ENCODE results near the gene CPSF3.

Gene CPSF3

DNA sequence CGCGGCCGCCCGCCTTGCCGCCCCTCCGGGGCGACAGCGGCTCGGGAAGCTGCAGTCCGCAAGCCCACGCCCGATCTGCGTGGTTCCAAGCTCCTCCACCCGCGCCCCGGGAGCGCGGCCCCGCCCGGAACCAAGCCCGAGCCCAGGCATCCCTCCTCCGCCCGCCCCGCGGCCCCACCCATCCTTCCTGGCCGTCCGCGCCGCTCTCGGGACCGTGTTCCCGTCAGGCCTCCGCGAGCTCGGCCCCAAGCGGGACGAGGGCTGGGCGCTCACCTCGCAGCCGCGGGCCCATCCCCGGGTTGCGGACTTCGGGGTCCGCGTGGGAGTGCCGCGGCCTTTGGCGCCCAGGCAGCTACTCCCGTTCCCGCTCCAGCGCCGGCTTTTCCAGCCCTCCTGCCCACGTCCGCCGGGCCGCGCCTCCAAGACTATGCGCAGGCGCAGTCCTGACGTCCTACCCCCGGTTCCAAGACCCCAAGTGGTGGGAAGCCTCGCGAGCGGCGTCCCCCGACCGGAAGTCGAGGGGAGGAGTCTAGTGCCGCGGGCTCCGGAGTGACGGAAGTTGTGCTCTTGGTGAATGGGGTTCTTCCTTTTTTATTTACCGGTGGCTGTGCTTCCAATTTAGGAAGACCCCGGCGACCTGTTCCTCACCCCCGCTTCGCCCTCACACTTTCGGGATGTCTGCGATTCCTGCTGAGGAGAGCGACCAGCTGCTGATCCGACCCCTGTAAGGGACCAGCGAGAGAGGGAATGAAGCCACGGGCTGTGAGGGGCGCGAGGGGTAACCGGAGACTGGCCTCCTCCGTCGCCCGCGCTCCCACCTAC is at the start of gene CPSF3, which contains the start of gene ITGB1BP1:
Gene CPSF3 (plus strand): TSS at position 555 of the 822 bp plus-strand sequence. CDS start 120 bp downstream, at position 675.
Gene ITGB1BP1 (minus strand): TSS at position 429 of the 822 bp plus-strand sequence. CDS start 4,831 bp downstream, outside the sequence.
- peaks cover 30% of the 10 kb centered on the region for H3K4me1 Mint-ChIP-seq
- H3K4me3 Mint-ChIP-seq: no peak within 1 kb of the TSS
- no peaks in the 10 kb centered on the region for H3K27me3 Mint-ChIP-seq
- DNase-seq: peak; percentile 98
- peaks cover 17% of the 10 kb centered on the region for H3K36me3 Mint-ChIP-seq
- H3K9me3 Mint-ChIP-seq: no peaks in the 10 kb centered on the region
- CTCF ChIA-PET: no interaction called here
- H3K27ac Mint-ChIP-seq: peak within 1 kb of the TSS; percentile 94

DNA sequence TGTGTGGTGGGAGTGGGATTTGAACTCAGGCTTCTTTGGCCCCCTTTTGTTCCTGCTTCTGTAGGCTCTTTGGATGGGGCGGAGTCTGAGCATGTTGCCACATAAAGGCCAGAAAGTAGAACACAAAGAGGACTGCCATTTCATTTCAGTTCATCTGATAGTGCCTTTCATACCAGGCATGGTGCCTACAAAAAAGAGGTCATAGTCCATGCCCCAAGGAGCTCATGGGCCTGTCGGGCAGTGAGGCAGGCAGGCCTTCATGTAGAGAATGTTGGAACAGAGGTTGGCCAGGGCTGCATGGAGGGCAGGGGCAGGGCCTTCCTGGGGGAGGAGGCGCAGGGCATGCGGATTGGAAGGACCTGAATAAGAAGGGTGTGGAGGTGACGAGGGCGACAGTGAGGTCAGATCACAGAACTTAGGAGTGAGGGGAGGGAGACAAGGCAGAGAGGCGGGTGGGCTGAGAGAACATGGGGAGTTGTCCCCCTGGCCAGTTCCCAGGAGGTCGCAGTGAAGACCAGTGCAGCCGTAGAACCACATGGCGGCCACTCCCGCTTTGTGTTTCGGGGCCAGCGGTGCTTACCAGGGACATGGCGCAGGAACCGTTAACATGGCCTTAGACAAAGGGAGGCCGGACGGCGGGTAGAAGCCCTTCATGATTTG is 49.3 kb upstream of the CPSF3 start:
- Mint-ChIP-seq H3K9me3 (no peaks in the 10 kb centered on the region), H3K27me3 (peaks cover 28% of the 10 kb centered on the region), H3K4me1 (no peaks in the 10 kb centered on the region), H3K36me3 (no peaks in the 10 kb centered on the region), H3K4me3 (no peak overlapping the region), H3K27ac (no peak overlapping the region)
- DNase-seq: no peak
- CTCF ChIA-PET: no interaction called here

DNA sequence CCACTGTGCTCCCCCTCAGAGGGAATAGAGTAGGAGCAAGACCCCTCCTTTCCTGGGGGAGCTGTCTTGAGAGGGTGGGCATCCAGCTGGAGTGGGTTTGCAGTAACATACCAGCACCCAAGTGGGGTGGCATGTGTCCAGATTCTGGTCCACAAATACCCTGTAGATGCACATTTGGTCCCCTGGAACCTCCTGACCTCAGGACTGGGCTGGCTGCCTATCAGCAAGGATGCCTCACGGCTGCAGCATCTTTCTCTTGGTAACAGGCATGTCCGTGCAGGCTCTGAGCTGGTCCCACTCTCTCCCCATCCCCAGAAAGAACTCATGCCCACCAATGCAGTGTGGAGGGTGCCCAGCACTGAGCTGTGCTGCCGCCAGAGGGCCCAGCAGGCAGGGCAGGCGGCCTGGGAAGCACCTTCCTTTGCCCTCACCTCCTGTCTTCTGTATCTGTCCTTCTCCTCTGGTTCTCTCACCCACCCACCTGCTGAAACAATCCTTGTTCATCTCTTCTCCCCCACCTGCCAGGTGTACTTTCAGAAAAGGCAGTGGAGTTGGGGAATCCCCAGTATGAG is 47.5 kb upstream of the CPSF3 start:
- Mint-ChIP-seq H3K27ac (no peak overlapping the region), H3K4me1 (no peaks in the 10 kb centered on the region), H3K36me3 (no peaks in the 10 kb centered on the region), H3K4me3 (no peak overlapping the region), H3K27me3 (peaks cover 26% of the 10 kb centered on the region), H3K9me3 (no peaks in the 10 kb centered on the region)
- no peak for DNase-seq
- CTCF ChIA-PET: interaction anchor here (0.6 kb wide), 1 partner anchor 609 kb away, joined by 3 read pairs; no protein-coding TSS in a partner anchor

DNA sequence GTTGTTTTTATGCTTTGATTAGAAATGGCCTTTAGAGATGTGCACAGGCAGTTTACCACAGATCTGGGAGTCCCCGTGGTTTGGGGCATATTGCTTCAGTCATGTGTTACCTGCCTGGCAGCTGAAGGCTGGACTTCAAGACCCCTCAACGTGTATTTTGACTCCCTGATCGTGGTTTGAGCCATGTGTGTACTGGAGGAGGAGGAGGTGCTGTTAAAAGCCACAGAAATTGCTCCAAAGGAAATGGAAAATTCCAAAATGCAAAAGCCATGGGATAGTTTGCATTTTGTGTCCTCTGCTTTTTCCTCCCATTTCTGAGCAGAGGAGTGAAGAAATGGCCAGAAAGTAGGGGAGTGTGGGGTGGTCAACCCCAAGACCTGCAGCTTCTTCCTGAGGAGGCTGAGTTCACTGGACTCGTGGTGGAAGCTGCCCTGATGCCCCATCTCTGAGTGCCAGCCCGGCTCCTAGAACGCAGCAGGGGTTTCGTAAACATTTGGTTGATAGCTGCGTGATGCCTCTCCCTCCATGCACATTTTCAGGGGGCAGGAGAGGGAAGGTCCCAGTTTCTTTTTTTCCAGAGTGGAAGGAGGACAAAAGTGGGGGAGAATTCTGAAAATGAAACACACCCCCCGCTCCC is 45.9 kb upstream of the CPSF3 start:
- CTCF ChIA-PET: no interaction called here
- H3K36me3 Mint-ChIP-seq: no peaks in the 10 kb centered on the region
- H3K27ac Mint-ChIP-seq: no peak overlapping the region
- no peaks in the 10 kb centered on the region for H3K4me1 Mint-ChIP-seq
- H3K9me3 Mint-ChIP-seq: no peaks in the 10 kb centered on the region
- peaks cover 26% of the 10 kb centered on the region for H3K27me3 Mint-ChIP-seq
- H3K4me3 Mint-ChIP-seq: no peak overlapping the region
- DNase-seq: no peak

DNA sequence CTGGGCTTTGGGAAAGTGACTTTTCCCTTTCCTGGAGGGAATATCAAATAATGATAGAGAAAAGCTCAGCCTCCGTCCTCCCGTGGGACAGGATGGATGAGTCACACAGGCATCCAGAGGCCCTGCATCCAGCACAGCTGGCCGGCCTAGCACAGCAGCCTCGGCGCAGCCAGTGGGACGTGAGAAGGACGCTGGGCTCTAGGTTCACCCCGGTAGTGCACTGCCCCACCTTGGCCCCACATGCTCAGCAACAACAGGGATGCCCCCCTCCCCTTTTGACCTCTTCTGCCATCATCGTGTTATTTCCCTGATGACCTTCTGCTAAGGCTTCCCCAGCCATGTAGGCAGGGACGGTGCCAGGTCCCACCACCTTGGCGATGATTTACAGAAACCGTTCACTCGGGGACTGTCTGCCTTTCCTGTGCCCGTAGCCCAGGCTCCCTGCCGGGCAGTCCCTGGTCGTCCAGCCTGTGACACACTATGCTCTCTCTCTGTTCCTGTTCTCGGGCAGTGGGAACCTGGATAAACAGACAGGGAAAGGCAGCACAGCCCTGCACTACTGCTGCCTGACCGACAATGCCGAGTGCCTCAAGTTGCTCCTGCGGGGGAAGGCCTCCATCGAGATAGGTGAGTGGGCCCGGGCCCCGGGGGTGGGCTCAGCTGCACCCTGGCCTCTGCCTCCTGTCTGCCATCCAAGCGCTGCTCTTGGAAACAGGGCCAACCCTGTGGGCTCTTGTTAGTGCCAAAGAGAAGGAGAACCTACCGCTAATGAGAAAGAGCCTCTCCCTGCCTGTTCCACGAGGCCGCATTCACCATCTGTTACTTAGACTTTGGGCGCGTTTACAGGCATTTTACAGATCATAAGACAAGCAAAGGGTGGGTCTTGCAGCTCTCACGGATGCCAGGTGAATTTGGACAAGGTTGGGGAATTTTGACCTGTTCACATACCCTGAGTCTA is 44.7 kb upstream of the CPSF3 start:
- DNase-seq: no peak

GRCh38 chr2:9379391-9379755 is 44.1 kb upstream of the CPSF3 start:
- Mint-ChIP-seq H3K27me3 (peaks cover 22% of the 10 kb centered on the region), H3K9me3 (no peaks in the 10 kb centered on the region), H3K4me3 (no peak overlapping the region), H3K27ac (no peak overlapping the region), H3K4me1 (no peaks in the 10 kb centered on the region), H3K36me3 (no peaks in the 10 kb centered on the region)
- CTCF ChIA-PET: no interaction called here
- no peak for DNase-seq

More for the DNA sequence above, 44.7 kb upstream of the CPSF3 start:
- Mint-ChIP-seq H3K36me3 (no peaks in the 10 kb centered on the region), H3K27ac (peak overlapping the region; percentile 24), H3K27me3 (peaks cover 22% of the 10 kb centered on the region), H3K4me3 (no peak overlapping the region), H3K4me1 (no peaks in the 10 kb centered on the region), H3K9me3 (no peaks in the 10 kb centered on the region)
- CTCF ChIA-PET: no interaction called here

- CTCF ChIA-PET: no interaction called here
- Mint-ChIP-seq H3K4me1 (no peaks in the 10 kb centered on the region), H3K27ac (no peak overlapping the region), H3K27me3 (peaks cover 18% of the 10 kb centered on the region), H3K9me3 (no peaks in the 10 kb centered on the region), H3K4me3 (no peak overlapping the region), H3K36me3 (no peaks in the 10 kb centered on the region)
- no peak for DNase-seq
Measured at GRCh38 chr2:9380702-9381628, 42.5 kb upstream of the CPSF3 start.

DNA sequence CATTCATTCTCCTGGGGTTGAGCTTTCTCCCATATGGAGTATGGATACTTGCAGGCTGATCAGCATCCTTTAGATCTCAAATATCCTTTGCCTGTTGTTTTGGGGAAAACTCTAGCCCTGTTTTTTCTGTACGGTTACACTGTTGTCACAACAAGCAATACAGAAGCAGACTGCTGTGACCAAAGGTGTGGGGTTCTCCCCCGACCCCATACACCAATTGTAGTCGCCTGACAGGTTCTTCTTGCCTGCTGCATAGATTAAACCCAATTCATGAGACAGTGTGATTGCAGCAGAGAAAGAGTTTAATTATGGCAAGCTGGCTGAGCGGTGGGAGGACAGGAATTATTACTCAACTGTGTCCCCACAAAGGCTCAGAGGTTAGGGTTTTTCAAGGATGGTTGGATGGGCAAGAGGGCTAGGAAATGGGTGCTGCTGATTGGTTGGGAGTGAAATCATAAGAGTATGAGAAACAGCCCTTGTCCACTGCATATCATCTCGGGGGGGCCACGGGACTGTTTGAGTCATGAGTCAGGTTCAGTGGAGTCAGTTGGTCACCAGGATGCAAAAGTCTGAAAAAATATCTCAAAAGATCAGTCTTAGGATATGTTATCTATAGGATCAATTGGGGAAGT is 40.7 kb upstream of the CPSF3 start:
- no peaks in the 10 kb centered on the region for H3K36me3 Mint-ChIP-seq
- no peaks in the 10 kb centered on the region for H3K4me1 Mint-ChIP-seq
- H3K27me3 Mint-ChIP-seq: peaks cover 9% of the 10 kb centered on the region
- DNase-seq: no peak
- CTCF ChIA-PET: no interaction called here
- no peaks in the 10 kb centered on the region for H3K9me3 Mint-ChIP-seq
- no peak overlapping the region for H3K4me3 Mint-ChIP-seq
- H3K27ac Mint-ChIP-seq: no peak overlapping the region

- Mint-ChIP-seq H3K27ac (no peak overlapping the region), H3K36me3 (no peaks in the 10 kb centered on the region), H3K4me3 (no peak overlapping the region), H3K4me1 (no peaks in the 10 kb centered on the region), H3K9me3 (no peaks in the 10 kb centered on the region), H3K27me3 (no peaks in the 10 kb centered on the region)
- CTCF ChIA-PET: no interaction called here
- DNase-seq: no peak
Measured at GRCh38 chr2:9384521-9384920, 38.9 kb upstream of the CPSF3 start.

DNA sequence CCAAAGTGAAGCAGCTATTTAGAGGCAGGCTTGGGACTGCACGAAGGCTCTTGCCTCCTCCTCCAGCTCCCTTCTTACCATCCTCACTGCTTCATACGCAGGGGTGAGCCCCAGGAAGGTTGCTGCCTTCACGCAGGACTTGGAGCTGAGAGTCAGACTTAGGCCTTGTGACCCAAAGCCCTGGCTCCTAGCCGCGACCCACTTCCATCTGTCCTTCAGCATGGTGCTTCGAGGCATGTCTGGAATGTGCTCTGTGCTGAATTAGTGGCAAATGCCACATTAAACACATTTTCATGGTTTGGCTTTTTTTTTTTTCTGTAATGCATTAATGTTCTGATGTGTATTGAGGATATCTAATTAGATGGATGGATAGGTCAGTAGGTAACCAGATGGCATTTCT is 37.6 kb upstream of the CPSF3 start:
- CTCF ChIA-PET: interaction anchor here (1.1 kb wide), 1 partner anchor 14 kb away, joined by 3 read pairs; no protein-coding TSS in a partner anchor
- Mint-ChIP-seq H3K9me3 (no peaks in the 10 kb centered on the region), H3K27me3 (no peaks in the 10 kb centered on the region), H3K4me1 (no peaks in the 10 kb centered on the region), H3K4me3 (no peak overlapping the region), H3K27ac (no peak overlapping the region), H3K36me3 (no peaks in the 10 kb centered on the region)
- no peak for DNase-seq

- H3K4me3 Mint-ChIP-seq: no peak overlapping the region
- no peak overlapping the region for H3K27ac Mint-ChIP-seq
- H3K4me1 Mint-ChIP-seq: no peaks in the 10 kb centered on the region
- peaks cover 6% of the 10 kb centered on the region for H3K27me3 Mint-ChIP-seq
- CTCF ChIA-PET: no interaction called here
- no peak for DNase-seq
- no peaks in the 10 kb centered on the region for H3K9me3 Mint-ChIP-seq
- H3K36me3 Mint-ChIP-seq: no peaks in the 10 kb centered on the region
Measured at GRCh38 chr2:9388199-9388681, 35.2 kb upstream of the CPSF3 start.
